HUES48 (cell line): ENCODE measurements around the gene AGXT.

Experiments used
- H3K27ac ChIP-seq: one replicate; pipeline ENCODE4 v1.7.0; 2013; ENCODE audit warnings: low read depth, low read length, inconsistent platforms
- H3K27me3 ChIP-seq: 2 replicates; pipeline ENCODE4 v1.6.1; 2013; ENCODE audit warnings: mild to moderate bottlenecking, low read length; ENCODE audit not compliant: control insufficient read depth, insufficient read depth
- H3K36me3 ChIP-seq: 2 replicates; pipeline ENCODE4 v1.6.1; 2013; ENCODE audit warnings: low read length; ENCODE audit not compliant: control insufficient read depth, insufficient read depth
- H3K4me1 ChIP-seq: 2 replicates; pipeline ENCODE4 v1.6.1; 2013; ENCODE audit warnings: mild to moderate bottlenecking, low read length; ENCODE audit not compliant: control insufficient read depth, insufficient read depth
- H3K4me3 ChIP-seq: 2 replicates; pipeline ENCODE4 v1.5.1; 2013; ENCODE audit warnings: mild to moderate bottlenecking, low read depth, low read length
- H3K9ac ChIP-seq: 2 replicates; pipeline ENCODE4 v1.6.1; 2013; ENCODE audit warnings: mild to moderate bottlenecking, low read depth, low read length, moderate library complexity
- H3K9me3 ChIP-seq: 2 replicates; pipeline ENCODE4 v1.6.1; 2013; ENCODE audit warnings: low read length; ENCODE audit not compliant: control insufficient read depth, insufficient read depth

The AGXT gene

DNA sequence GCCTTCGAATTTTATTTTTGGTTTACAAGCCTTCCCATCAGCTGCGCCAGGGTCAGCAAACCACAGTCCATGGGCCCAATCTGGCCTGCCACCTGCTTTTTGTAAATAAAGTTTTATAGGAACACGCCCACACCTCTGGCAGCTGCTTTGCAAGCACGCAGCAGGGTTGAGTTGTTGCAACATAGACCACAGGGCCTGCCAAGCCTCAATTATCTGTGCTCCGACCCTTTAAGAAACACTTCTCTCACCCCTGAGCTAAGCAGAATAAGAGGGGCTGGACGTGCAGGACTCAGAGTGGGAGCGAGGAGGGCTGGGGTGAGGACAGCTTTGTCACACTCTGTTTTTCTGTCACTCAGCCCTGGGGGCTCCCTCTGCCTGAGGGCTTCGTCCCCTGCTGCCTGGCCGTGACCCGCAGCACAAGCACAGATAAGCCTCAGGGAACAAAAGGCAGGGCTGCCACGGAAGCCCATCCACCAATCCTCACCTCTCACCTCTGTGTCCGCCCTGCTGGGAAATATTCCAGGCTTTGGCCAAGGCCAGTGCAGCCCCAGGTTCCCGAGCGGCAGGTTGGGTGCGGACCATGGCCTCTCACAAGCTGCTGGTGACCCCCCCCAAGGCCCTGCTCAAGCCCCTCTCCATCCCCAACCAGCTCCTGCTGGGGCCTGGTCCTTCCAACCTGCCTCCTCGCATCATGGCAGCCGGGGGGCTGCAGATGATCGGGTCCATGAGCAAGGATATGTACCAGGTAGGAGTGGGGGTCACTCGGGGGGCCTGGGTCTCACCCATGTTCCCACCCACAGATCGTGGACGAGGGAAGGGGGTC lies at the start of gene AGXT:
AGXT (plus strand) TSS at position 539 of the 823 bp plus-strand sequence; CDS start at position 581, 42 bp downstream.
- H3K4me1 ChIP-seq, result no peaks in the 10 kb centered on the region
- no peaks in the 10 kb centered on the region for H3K9me3 ChIP-seq
- H3K9ac ChIP-seq, result no peak within 1 kb of the TSS
- H3K36me3 ChIP-seq, result no peaks in the 10 kb centered on the region
- H3K4me3 ChIP-seq, result no peak within 1 kb of the TSS
- no peaks in the 10 kb centered on the region for H3K27me3 ChIP-seq
- no peak within 1 kb of the TSS for H3K27ac ChIP-seq

DNA sequence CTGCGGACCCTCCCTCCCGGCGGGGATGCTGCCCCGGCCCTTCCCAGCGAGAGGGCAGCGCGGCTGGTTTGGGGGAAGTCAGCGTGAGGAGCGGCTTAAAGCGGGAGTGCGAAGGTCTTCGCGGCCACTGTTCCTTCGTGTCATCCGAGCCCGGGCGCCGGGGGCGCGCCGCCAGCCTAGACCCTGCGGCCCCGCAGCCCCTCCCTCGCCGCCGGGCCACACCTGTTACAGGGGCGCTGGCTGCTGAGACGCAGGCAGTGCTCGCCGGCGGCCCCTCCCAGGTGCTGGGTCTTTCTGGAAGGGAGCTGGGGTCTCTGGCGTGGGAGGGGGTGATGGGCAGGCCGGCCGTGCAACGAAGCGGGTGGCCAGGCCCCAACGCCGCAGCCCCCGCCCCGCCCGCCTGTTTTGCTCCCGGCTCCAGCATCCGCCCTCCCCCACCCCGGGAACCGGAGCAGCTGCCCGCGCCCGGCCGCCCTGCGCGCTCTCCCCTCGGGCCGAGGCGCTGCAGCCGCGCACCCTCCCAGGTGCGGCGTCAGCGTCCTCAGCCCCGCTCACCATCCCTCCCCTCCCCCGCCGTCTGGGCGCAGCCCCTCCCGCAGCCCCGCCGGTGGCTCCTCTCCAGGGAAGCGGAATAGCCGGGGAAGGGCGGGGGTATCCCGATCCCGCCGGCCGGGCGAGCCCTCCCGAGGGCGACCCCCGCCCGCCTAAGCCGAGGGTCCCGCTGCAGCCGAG lies 49.3 kb upstream of the AGXT start:
- no peaks in the 10 kb centered on the region for H3K9me3 ChIP-seq
- peaks cover 13% of the 10 kb centered on the region; the same call in 1 of the 2 replicates for H3K36me3 ChIP-seq
- peak overlapping the region; percentile 61 for H3K27ac ChIP-seq
- H3K4me3 ChIP-seq, result peak overlapping the region; percentile 84
- peak overlapping the region; percentile 85 for H3K9ac ChIP-seq
- peaks cover 22% of the 10 kb centered on the region for H3K27me3 ChIP-seq
- peaks cover 13% of the 10 kb centered on the region; the same call in 1 of the 2 replicates for H3K4me1 ChIP-seq

DNA sequence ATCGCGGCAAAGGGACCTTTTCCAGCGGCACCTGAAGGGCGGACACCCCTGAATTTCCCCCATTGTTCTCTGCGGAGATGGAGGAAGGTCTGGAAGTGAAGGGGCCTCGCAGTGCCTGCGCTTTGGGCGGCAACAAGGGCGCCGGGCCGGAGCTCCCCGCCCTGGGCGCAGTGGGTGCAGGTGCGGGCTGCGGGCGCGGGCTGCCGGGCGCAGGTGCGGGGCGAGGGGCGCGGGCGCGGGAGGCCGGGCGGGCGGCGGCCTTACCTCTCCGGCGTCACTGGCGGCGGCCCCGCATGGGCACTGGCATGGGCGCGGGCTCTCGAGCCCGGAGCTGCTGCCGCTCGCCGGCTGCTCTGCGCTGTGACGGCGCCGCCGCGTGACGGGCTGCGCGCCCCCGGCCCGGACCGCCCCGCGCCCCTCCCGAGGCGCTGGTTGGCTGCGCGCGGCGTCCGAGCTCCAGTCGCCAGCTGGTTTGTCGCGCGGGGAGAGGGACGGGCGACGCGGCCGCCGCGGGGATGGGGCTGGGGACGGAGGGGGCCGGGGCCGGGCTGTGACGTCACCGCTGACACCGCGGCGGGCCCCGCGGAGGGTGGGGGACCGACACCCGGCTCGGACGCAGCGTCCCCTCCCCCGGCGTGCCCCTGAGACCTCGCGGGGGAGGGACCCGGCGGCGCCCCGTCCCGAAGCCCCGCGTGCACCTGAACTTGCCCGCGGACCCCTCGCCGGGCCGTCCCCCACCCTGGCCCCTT lies 48.6 kb upstream of the AGXT start, which contains the start of gene KIF1A:
KIF1A (minus strand) TSS at position 362 of the 749 bp plus-strand sequence. CDS start 22,467 bp downstream, outside the sequence.
- peaks cover 22% of the 10 kb centered on the region for H3K27me3 ChIP-seq
- peak within 1 kb of the TSS; percentile 85 for H3K9ac ChIP-seq
- peaks cover 13% of the 10 kb centered on the region; the same call in 1 of the 2 replicates for H3K36me3 ChIP-seq
- H3K4me1 ChIP-seq, result peaks cover 13% of the 10 kb centered on the region; the same call in 1 of the 2 replicates
- peak within 1 kb of the TSS; percentile 71 for H3K27ac ChIP-seq
- no peaks in the 10 kb centered on the region for H3K9me3 ChIP-seq
- peak within 1 kb of the TSS; percentile 84 for H3K4me3 ChIP-seq

DNA sequence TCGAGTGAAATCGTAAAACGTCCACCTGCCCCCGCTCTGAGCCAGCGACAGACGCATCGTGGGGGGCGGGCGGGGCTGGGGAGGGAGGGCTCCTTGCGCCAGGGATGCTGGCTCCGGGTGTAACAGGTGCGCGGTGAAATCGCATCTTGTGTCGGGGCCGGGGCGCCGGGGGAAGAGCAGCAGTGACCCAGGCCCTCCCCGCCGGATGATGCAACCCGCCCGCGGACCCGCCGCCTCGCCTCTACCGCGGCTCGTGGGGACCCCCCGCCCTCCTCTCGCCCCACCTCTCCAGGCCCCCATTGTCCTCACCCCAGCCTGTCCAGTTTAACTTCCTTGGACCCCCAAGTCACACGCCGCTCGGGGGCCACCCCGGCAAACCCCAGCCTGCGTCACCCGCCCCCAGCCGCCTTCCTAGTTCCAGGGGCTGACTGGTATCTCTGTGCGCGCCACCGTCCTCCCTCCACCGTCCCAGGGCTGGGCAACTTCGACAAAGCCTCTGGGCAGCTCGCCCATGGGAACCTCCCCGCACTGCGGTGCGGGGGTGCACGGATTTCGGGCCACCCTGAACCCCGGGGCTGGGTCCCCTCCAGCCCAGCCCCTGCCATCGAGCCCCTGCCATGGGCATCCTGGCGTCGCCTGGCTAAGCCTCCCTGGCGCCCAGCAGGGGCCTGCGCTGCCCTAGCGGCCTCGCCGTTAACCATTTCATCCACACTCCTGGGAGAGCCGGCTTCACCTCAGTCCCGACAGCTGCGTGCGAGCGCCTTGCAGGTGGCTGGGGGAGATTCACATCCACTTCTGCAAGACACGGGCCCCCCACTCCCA lies 47.8 kb upstream of the AGXT start:
- H3K4me3 ChIP-seq, result peak overlapping the region; percentile 84
- H3K4me1 ChIP-seq, result peaks cover 13% of the 10 kb centered on the region; the same call in 1 of the 2 replicates
- H3K27me3 ChIP-seq, result peaks cover 22% of the 10 kb centered on the region
- H3K9ac ChIP-seq, result peak overlapping the region; percentile 68; the same call in 1 of the 2 replicates
- H3K36me3 ChIP-seq, result peaks cover 13% of the 10 kb centered on the region; the same call in 1 of the 2 replicates
- no peaks in the 10 kb centered on the region for H3K9me3 ChIP-seq
- peak overlapping the region; percentile 71 for H3K27ac ChIP-seq

DNA sequence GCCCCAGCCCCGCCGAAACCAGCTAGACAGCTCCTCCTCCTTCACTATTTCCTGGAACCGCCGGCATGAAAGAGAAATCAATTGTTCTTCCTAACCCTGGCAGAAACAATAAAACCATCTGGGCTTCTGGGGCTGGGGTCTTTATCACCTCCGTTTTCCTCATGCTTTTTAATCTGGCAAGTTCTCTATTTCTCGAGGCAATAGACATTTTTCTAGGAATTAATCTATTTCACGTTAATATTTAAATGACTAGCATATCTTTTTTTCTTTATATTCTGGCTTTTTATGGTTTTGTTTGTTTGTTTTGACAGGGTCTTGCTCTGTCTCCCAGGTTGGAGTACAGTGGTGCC lies 47.2 kb upstream of the AGXT start:
- H3K9me3 ChIP-seq, result no peaks in the 10 kb centered on the region
- H3K4me1 ChIP-seq, result peaks cover 13% of the 10 kb centered on the region; the same call in 1 of the 2 replicates
- peaks cover 22% of the 10 kb centered on the region for H3K27me3 ChIP-seq
- H3K4me3 ChIP-seq, result peak overlapping the region; percentile 84
- peak overlapping the region; percentile 68; the same call in 1 of the 2 replicates for H3K9ac ChIP-seq
- no peak overlapping the region for H3K27ac ChIP-seq
- H3K36me3 ChIP-seq, result peaks cover 8% of the 10 kb centered on the region; the same call in 1 of the 2 replicates

DNA sequence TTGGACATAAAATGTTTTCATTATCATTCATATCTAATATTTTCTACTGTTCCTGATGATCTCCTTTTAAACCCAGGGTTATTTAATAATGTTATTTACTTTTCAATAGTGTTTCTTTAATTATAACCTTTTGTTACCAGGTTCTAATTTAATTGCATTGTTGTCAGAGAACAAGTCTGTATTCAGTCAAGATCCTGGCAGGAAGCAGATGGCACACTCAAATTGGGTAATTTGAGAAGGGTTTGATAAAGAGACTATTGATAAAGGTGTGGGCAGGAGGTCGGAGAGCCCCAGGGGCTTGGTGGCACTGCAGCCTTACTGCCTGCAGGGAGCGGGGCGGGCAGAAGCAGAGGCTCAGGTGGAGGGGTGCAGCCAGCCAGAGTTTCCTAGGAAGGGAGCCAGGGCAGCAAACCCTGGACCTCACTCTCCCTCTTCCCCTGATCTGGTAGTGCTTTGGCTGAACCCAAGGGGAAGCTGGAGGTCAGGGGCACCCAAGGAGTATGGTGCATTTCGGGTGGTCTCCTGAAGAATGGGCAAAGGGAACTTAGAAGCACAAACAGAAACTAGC lies 46.3 kb upstream of the AGXT start:
- Histone ChIP-seq H3K4me1 (peaks cover 13% of the 10 kb centered on the region; the same call in 1 of the 2 replicates), H3K9me3 (no peaks in the 10 kb centered on the region), H3K27ac (no peak overlapping the region), H3K4me3 (no peak overlapping the region), H3K27me3 (peaks cover 22% of the 10 kb centered on the region), H3K36me3 (peaks cover 4% of the 10 kb centered on the region; the same call in 1 of the 2 replicates), H3K9ac (no peak overlapping the region)

DNA sequence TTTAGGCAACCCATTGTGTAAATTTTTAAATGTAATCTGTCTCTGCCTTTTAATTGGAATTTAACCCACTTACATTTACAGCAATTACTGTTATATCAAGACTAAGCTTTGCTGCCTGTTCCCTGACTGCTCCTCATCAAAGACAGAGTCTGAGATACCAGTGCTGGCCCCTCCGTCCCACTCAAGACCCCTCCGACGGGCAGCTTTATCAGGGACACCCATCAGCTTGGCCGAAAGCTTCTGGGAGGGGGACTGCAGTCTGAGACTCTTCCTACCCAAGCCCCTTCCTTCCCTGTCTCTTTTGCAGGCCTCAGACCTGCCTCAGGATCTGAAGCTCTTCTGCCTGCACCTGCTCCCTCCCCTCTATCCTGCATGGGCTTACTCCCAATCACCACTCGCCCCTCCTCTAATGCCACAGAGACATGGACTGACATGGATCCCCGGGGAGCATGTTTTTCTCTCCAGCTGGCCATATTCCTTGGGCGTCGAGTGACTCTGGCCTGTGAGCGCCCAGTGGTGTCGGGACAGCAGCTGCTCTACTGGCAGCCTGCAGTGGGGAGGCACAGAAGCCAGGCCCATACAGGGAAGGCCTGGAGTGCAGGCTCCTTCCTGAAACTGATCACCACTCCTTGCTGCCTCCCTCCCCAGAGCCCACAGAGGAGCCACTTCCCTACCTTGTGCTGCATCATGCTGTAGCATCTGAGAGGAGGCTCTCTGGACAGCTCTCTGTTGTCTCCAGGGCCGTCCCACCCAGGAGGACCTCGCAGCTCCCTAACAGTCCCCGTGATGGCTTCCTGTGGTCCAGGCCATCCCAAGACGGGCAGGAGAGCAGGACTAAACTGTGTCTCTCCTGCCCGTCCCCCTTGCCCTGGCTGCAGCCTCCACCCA lies 44.9 kb upstream of the AGXT start:
- no peak overlapping the region for H3K9ac ChIP-seq

DNA sequence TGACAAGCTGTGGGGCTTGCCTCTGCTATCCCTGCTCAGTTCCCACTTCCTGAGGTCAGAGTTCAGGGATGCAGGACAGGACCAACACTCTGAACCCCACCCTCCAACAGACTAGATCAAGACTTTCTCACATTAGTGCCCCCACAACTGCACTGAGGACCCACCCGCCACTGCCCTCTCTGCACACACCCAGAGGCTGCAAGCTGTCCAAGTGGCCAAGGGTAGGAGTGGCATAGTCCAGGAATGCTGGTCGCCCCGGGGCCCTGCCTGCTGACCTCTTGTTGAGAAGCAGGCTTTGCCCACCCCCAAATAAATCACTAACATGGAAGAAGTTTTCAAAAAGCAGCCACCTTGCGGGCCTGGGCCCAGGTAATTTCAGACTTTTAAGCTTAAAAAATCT lies 43.1 kb upstream of the AGXT start:
- H3K36me3 ChIP-seq, result no peaks in the 10 kb centered on the region
- no peak overlapping the region for H3K27ac ChIP-seq

More for the DNA sequence above, 44.9 kb upstream of the AGXT start:
- no peak overlapping the region for H3K27ac ChIP-seq
- H3K4me1 ChIP-seq, result peaks cover 3% of the 10 kb centered on the region; the same call in 1 of the 2 replicates
- no peaks in the 10 kb centered on the region for H3K36me3 ChIP-seq
- H3K4me3 ChIP-seq, result no peak overlapping the region
- peaks cover 32% of the 10 kb centered on the region for H3K27me3 ChIP-seq
- no peaks in the 10 kb centered on the region for H3K9me3 ChIP-seq

DNA sequence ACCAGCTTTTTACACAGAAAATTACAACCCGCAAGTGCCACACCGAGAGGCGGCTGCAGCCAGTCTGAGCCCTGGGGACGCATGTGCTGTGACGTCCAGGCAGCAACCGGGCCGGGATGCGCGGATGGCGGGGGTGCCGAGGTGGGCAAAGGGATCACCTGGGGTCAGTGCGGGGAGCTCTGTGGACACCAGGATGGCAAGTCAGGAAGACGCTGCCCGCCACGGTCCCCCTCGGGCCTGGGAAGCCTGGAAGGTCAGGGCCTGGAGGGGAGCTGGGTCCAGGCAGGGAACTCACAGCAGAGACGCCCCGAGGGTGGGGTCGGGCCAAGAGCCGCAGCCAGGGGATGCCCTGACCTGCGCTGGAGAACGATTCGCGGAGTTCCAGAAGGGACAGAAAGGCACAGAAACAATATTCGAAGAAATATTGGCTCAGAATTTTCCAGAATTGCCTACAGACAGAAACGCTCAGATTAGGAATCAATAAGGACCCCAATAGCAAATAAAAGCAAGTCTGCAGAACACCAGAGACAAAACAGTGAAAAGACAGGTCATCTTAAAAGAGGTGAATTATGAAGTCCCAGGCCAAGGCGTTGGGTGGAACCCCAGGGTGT lies 36.9 kb upstream of the AGXT start:
- H3K36me3 ChIP-seq, result no peaks in the 10 kb centered on the region
- 0 out of 2 replicates have a peak, but pooled peaks cover 5% of the 10 kb centered on the region for H3K4me1 ChIP-seq
- peaks cover 46% of the 10 kb centered on the region for H3K27me3 ChIP-seq
- H3K9me3 ChIP-seq, result no peaks in the 10 kb centered on the region
- H3K27ac ChIP-seq, result no peak overlapping the region
- H3K4me3 ChIP-seq, result peak overlapping the region; percentile 66
- no peak overlapping the region for H3K9ac ChIP-seq

More for the DNA sequence above, 43.1 kb upstream of the AGXT start:
- Histone ChIP-seq H3K9ac (no peak overlapping the region), H3K9me3 (no peaks in the 10 kb centered on the region), H3K4me3 (no peak overlapping the region), H3K27me3 (peaks cover 47% of the 10 kb centered on the region), H3K4me1 (0 out of 2 replicates have a peak, but pooled peaks cover 2% of the 10 kb centered on the region)
